Epithelial cell of proximal tubule (primary cell): ENCODE measurements around the gene AKT1. TPM values are rescaled to one million over a fixed set of nuclear protein-coding genes. Genes with fewer than 3 reads are reported as not detected.

Experiments
- DNase-seq: peaks from one replicate; pipeline ENCODE4 v3.0.0-alpha.2; 2011; ENCODE audit warnings: low read depth
- H3K4me3 ChIP-seq: 2 replicates; pipeline ENCODE4 v1.5.1; 2011; ENCODE audit warnings: low read depth, mild to moderate bottlenecking, low read length
- CTCF ChIP-seq: conservative IDR thresholded peaks from 2 replicates; pipeline ENCODE4 v1.5.1; 2012; ENCODE audit warnings: low read depth, mild to moderate bottlenecking, low read length
- total RNA-seq: library from RNA; depleted of rRNA; stranded (reverse); fragments of >200 nt; gene quantifications from 2 replicates; pipeline ENCODE4 v1.2.3, GENCODE V29; 2015

Gene AKT1
- total RNA-seq, 1 donor from 2014 or later: 162 TPM

GRCh38 chr14:104777808-104778249, 17.7 kb downstream of the AKT1 start:
- no peak overlapping the region for H3K4me3 ChIP-seq
- DNase-seq: no peak
- TF ChIP-seq CTCF: no peak

- no peak for TF ChIP-seq CTCF
- no peak for DNase-seq
- H3K4me3 ChIP-seq: no peak overlapping the region
Measured at GRCh38 chr14:104776961-104777807, 18.4 kb downstream of the AKT1 start.

GRCh38 chr14:104776481-104776880, 19.1 kb downstream of the AKT1 start:
- TF ChIP-seq CTCF: no peak
- no peak for DNase-seq
- no peak overlapping the region for H3K4me3 ChIP-seq

- no peak for TF ChIP-seq CTCF
- no peak for DNase-seq
- no peak overlapping the region for H3K4me3 ChIP-seq
Measured at GRCh38 chr14:104775073-104775489, 20.5 kb downstream of the AKT1 start.

GRCh38 chr14:104774453-104775072, 21.0 kb downstream of the AKT1 start:
- no peak for TF ChIP-seq CTCF
- no peak overlapping the region for H3K4me3 ChIP-seq
- no peak for DNase-seq

GRCh38 chr14:104773505-104774452, 21.8 kb downstream of the AKT1 start:
- no peak for DNase-seq
- TF ChIP-seq CTCF: no peak
- no peak overlapping the region for H3K4me3 ChIP-seq
